Measurements from ENCODE around the gene CNOT9. TPM values are rescaled to one million over a fixed set of nuclear protein-coding genes. Genes with fewer than 3 reads are reported as not detected.

CNOT9 gene
- total RNA-seq, 2 donors from 2014 or later: 64.2 to 65.6 TPM

DNA sequence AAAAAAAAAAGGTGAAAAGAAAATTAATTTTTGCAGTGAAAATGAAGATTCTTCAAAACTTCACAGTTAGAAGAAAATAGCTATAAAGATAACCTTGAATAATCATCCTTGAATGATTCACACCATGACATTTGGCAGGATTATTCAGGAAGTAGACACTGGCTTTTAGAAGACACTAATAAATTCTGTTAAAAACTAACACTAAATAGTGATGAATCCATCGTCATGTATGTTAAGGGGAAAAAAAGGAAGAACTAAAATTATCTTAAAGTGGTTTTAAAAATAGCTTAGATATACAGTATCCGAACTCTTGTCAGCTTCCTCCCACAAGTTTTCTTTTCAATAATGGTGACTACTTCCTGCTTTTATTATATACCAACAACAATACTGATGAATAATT is 10.7 kb upstream of the CNOT9 start:
- Mint-ChIP-seq H3K9me3 (peaks cover 5% of the 10 kb centered on the region), H3K36me3 (ENCODE audit: low read depth) (peaks cover 63% of the 10 kb centered on the region), H3K27ac (no peak overlapping the region), H3K4me3 (no peak overlapping the region), H3K4me1 (peaks cover 10% of the 10 kb centered on the region), H3K27me3 (ENCODE audit: insufficient read depth) (peaks cover 7% of the 10 kb centered on the region)
- Histone ChIP-seq H3K4me3 (ENCODE audit: low read length) (no peak overlapping the region), H3K4me1 (ENCODE audit: control insufficient read depth, insufficient read depth, low read length) (no peaks in the 10 kb centered on the region), H3K27ac (ENCODE audit: low read depth, low read length) (no peak overlapping the region), H3K36me3 (ENCODE audit: control insufficient read depth, insufficient read depth, low read length) (peaks cover 77% of the 10 kb centered on the region), H3K9me3 (ENCODE audit: control insufficient read depth, low read length) (peaks cover 6% of the 10 kb centered on the region), H3K27me3 (ENCODE audit: control insufficient read depth, insufficient read depth, low read length, poor library complexity, severe bottlenecking) (peaks cover 12% of the 10 kb centered on the region), H3K9ac (ENCODE audit: extremely low read depth, low read length, poor library complexity, severe bottlenecking) (no peak overlapping the region)
- no peak for TF ChIP-seq CTCF (conservative IDR thresholded peaks at IDR 0.05)
- whole genome bisulfite sequencing, 2 experiments (ENCODE audit: insufficient coverage in 1 of 2, insufficient read length in 1 of 2): 80 to 100% methylated on average over 1 of the region's 2 CpGs
- no peak for DNase-seq

DNA sequence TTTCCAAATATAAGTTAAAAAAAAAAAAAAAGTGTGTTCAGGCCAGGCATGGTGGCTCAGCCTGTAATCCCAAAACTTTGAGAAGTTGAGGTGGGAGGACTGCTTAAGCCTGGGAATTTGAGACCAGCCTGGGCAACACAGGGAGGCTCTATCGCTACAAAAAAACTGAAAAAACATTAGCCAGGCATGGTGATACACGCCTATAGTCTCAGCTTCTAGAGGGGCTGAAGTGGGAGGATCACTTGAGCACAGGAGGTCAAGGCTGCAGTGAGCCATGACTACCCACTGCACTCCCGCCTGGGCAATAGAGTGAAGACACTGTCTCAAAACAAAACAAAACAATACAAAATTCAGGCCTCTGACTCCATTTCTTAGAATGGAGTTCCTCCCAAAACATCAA is 9.7 kb upstream of the CNOT9 start:
- Mint-ChIP-seq H3K27me3 (ENCODE audit: insufficient read depth) (peaks cover 7% of the 10 kb centered on the region), H3K9me3 (no peaks in the 10 kb centered on the region), H3K4me1 (peaks cover 10% of the 10 kb centered on the region), H3K4me3 (no peak overlapping the region), H3K27ac (no peak overlapping the region), H3K36me3 (ENCODE audit: low read depth) (peaks cover 55% of the 10 kb centered on the region)
- DNase-seq: no peak
- no peak for TF ChIP-seq CTCF (conservative IDR thresholded peaks at IDR 0.05)
- no peaks in the 10 kb centered on the region for H3K4me1 ChIP-seq (ENCODE audit: control insufficient read depth, insufficient read depth, low read length)
- no peak overlapping the region for H3K4me3 ChIP-seq (ENCODE audit: low read length)
- H3K9ac ChIP-seq (ENCODE audit: extremely low read depth, low read length, poor library complexity, severe bottlenecking): no peak overlapping the region
- H3K27me3 ChIP-seq (ENCODE audit: control insufficient read depth, insufficient read depth, low read length, poor library complexity, severe bottlenecking): peaks cover 12% of the 10 kb centered on the region
- 82 to 96% methylated on average over 2 to 3 of the region's 3 CpGs for WGBS, 2 experiments (ENCODE audit: insufficient coverage in 1 of 2, insufficient read length in 1 of 2)
- H3K36me3 ChIP-seq (ENCODE audit: control insufficient read depth, insufficient read depth, low read length): peaks cover 75% of the 10 kb centered on the region
- no peak overlapping the region for H3K27ac ChIP-seq (ENCODE audit: low read depth, low read length)
- no peaks in the 10 kb centered on the region for H3K9me3 ChIP-seq (ENCODE audit: control insufficient read depth, low read length)

DNA sequence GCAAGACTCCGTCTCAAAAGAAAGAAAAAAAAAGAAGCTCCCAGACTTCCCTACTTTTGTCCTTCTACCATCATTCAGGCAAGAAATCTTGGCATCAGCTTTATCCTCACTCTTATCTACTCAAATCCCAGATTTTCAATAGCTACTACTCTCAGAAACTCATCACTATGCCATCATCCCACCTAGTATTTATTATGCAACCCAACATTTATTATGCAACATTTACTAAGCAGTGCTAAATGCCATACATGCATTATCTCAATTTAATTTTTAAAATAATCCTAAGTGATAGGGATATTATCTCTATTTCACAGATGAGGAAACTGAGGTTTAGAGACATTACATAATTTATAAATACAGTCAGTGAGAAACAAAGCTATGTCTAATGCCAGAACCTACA is 4.6 kb upstream of the CNOT9 start:
- Mint-ChIP-seq H3K4me1 (peaks cover 15% of the 10 kb centered on the region), H3K36me3 (ENCODE audit: low read depth) (peaks cover 40% of the 10 kb centered on the region), H3K4me3 (no peak overlapping the region), H3K9me3 (no peaks in the 10 kb centered on the region), H3K27ac (no peak overlapping the region), H3K27me3 (ENCODE audit: insufficient read depth) (no peaks in the 10 kb centered on the region)
- peaks cover 7% of the 10 kb centered on the region for H3K4me1 ChIP-seq (ENCODE audit: control insufficient read depth, insufficient read depth, low read length)
- no peaks in the 10 kb centered on the region for H3K9me3 ChIP-seq (ENCODE audit: control insufficient read depth, low read length)
- H3K36me3 ChIP-seq (ENCODE audit: control insufficient read depth, insufficient read depth, low read length): peaks cover 61% of the 10 kb centered on the region
- no peak overlapping the region for H3K4me3 ChIP-seq (ENCODE audit: low read length)
- DNase-seq: no peak
- no peak overlapping the region for H3K27ac ChIP-seq (ENCODE audit: low read depth, low read length)
- TF ChIP-seq CTCF (conservative IDR thresholded peaks at IDR 0.05): no peak
- WGBS, 2 experiments (ENCODE audit: insufficient coverage in 1 of 2, insufficient read length in 1 of 2): 100% methylated on average over 1 of the region's 1 CpG
- H3K27me3 ChIP-seq (ENCODE audit: control insufficient read depth, insufficient read depth, low read length, poor library complexity, severe bottlenecking): no peaks in the 10 kb centered on the region
- H3K9ac ChIP-seq (ENCODE audit: extremely low read depth, low read length, poor library complexity, severe bottlenecking): no peak overlapping the region
